Measurements from ENCODE around the gene TFAM.

The TFAM gene

GRCh38 chr10:58350023-58350422, 35.2 kb upstream of the TFAM start:
- DNase-seq (ENCODE audit: low read depth), result no peak
- H3K4me3 ChIP-seq (ENCODE audit: low read depth, low read length), result no peak overlapping the region
- in situ Hi-C loops (cut with HindIII; ENCODE audit: low sequenced_read_pairs), result no loop called here
- no peak for TF ChIP-seq CTCF (IDR thresholded peaks at IDR 0.05; ENCODE audit: low read depth, low read length, missing control alignments)

- in situ Hi-C loops (cut with HindIII; ENCODE audit: low sequenced_read_pairs), result no loop called here
- H3K4me3 ChIP-seq (ENCODE audit: low read depth, low read length), result no peak overlapping the region
- DNase-seq (ENCODE audit: low read depth), result no peak
These were observed 34.4 kb upstream of the TFAM start for GRCh38 chr10:58350619-58351323.

GRCh38 chr10:58351616-58352578, 33.3 kb upstream of the TFAM start:
- in situ Hi-C loops (cut with HindIII; ENCODE audit: low sequenced_read_pairs), result no loop called here
- no peak for DNase-seq (ENCODE audit: low read depth)
- no peak for TF ChIP-seq CTCF (IDR thresholded peaks at IDR 0.05; ENCODE audit: low read depth, low read length, missing control alignments)
- no peak overlapping the region for H3K4me3 ChIP-seq (ENCODE audit: low read depth, low read length)

More at GRCh38 chr10:58350619-58351323, 34.4 kb upstream of the TFAM start:
- no peak for TF ChIP-seq CTCF (IDR thresholded peaks at IDR 0.05; ENCODE audit: low read depth, low read length, missing control alignments)

GRCh38 chr10:58352956-58353610, 32.1 kb upstream of the TFAM start:
- in situ Hi-C loops (cut with HindIII; ENCODE audit: low sequenced_read_pairs), result no loop called here
- no peak for TF ChIP-seq CTCF (IDR thresholded peaks at IDR 0.05; ENCODE audit: low read depth, low read length, missing control alignments)
- DNase-seq (ENCODE audit: low read depth), result no peak

GRCh38 chr10:58356756-58357155, 28.5 kb upstream of the TFAM start:
- no peak overlapping the region for H3K4me3 ChIP-seq (ENCODE audit: low read depth, low read length)
- TF ChIP-seq CTCF (IDR thresholded peaks at IDR 0.05; ENCODE audit: low read depth, low read length, missing control alignments), result no peak
- DNase-seq (ENCODE audit: low read depth), result no peak
- in situ Hi-C loops (cut with HindIII; ENCODE audit: low sequenced_read_pairs), result no loop called here

More at GRCh38 chr10:58352956-58353610, 32.1 kb upstream of the TFAM start:
- H3K4me3 ChIP-seq (ENCODE audit: low read depth, low read length), result no peak overlapping the region

GRCh38 chr10:58358314-58358933, 26.8 kb upstream of the TFAM start:
- no peak overlapping the region for H3K4me3 ChIP-seq (ENCODE audit: low read depth, low read length)
- DNase-seq (ENCODE audit: low read depth), result no peak
- no peak for TF ChIP-seq CTCF (IDR thresholded peaks at IDR 0.05; ENCODE audit: low read depth, low read length, missing control alignments)
- in situ Hi-C loops (cut with HindIII; ENCODE audit: low sequenced_read_pairs), result no loop called here
